PC-3 (cell line): ENCODE measurements around the gene SLC9A9.
A peak's percentile ranks its signal among the peaks of the same experiment; 100 is the strongest.

Experiments
- EZH2 ChIP-seq: fragments of 300-600 bp; sonication (generic); IDR thresholded peaks from one replicate; pipeline ENCODE4 v1.6.1; 2017; ENCODE audit warnings: antibody characterized with exemption, mild to moderate bottlenecking, low read length; ENCODE audit not compliant: unreplicated experiment
- TF ChIP-seq, protein P1 (sequence below): fragments of 300-600 bp; sonication (generic); conservative IDR thresholded peaks from 2 replicates; pipeline ENCODE4 v1.5.1; 2017; ENCODE audit warnings: antibody characterized with exemption, low read depth, mild to moderate bottlenecking, low read length

DNA sequence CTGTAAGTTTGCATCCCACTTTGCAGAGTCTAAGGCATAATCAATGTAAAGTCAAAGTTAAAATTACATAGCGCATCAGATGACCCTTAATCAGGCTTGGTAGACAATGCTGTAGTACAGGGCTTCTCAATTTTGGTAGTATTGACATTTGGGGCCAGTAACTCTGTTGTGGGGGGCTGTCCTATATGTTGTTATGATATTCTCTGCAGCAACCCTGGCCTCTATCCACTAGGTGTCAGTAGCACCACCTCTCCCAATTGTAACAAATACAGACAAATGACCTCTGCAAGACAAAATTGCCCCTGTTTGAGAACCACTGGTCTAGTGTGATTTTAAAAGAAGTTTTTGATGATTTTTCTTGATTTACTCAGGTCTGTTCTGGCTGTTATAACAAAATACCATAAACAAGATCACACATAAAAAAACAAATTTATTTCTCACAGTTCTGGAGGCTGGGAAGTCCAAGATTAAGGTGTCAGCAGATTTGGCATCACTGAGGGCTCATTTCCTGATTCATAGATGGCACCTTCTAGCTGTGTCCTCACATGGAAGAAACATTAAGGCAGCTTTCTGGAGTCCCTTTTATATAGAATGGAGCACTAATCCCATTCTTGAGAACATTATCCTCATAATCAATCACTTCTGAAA is 37.6 kb upstream of the SLC9A9 start:
- TF ChIP-seq, protein P1, sequence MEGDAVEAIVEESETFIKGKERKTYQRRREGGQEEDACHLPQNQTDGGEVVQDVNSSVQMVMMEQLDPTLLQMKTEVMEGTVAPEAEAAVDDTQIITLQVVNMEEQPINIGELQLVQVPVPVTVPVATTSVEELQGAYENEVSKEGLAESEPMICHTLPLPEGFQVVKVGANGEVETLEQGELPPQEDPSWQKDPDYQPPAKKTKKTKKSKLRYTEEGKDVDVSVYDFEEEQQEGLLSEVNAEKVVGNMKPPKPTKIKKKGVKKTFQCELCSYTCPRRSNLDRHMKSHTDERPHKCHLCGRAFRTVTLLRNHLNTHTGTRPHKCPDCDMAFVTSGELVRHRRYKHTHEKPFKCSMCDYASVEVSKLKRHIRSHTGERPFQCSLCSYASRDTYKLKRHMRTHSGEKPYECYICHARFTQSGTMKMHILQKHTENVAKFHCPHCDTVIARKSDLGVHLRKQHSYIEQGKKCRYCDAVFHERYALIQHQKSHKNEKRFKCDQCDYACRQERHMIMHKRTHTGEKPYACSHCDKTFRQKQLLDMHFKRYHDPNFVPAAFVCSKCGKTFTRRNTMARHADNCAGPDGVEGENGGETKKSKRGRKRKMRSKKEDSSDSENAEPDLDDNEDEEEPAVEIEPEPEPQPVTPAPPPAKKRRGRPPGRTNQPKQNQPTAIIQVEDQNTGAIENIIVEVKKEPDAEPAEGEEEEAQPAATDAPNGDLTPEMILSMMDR, result peak; percentile 70
- no peak for TF ChIP-seq EZH2
